ENCODE measurements around the gene PRRG2. TPM values are rescaled to one million over a fixed set of nuclear protein-coding genes. Genes with fewer than 3 reads are reported as not detected.

The PRRG2 gene
- total RNA-seq, 1 experiment from 2014 or later = 3.3 TPM

DNA sequence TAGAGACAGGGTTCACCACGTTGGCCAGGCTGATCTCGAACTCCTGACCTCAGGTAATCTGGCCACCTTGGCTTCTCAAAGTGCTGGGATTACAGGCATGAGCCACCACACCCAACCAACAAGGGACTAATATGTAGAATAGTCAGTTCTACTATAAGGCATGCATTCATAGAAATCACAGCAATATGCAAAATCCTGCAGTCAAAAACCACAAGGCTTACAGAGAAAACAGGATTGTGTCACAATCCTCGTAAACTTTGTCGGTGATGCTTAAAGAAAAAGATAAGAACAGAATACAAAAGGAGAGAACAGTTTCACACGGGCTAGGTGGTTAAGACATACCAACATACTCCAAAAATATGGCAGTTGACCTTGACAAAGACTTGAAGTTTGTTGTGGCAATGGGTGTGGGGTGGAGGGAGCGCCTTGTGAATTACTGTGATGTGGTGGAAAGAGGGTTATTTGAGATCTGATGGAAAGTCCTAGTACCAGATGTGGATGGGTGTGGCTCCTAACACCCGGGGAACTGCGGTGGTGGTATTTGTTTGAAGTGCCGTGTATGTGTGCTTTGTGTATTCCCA lies 13.2 kb upstream of the PRRG2 start:
- Histone ChIP-seq H4K91ac (ENCODE audit: insufficient read length, low read depth, low read length) (no peak overlapping the region), H2BK15ac (ENCODE audit: low read depth, low read length) (no peak overlapping the region), H3K9ac (ENCODE audit: extremely low read depth, insufficient read length, low read length) (no peak overlapping the region), H3K79me1 (ENCODE audit: insufficient read depth, low read depth, low read length, poor library complexity, severe bottlenecking) (no peaks in the 10 kb centered on the region), H3K4me2 (ENCODE audit: insufficient read depth, insufficient read length, low read length) (no peak overlapping the region), H3K14ac (ENCODE audit: insufficient read depth, low read length) (no peak overlapping the region), H3K79me2 (ENCODE audit: insufficient read depth, low read length) (peaks cover 4% of the 10 kb centered on the region; the same call in 1 of the 2 replicates), H3K4me1 (ENCODE audit: insufficient read depth, low read length) (no peaks in the 10 kb centered on the region), H2AK5ac (ENCODE audit: insufficient read length, low read length) (no peak overlapping the region), H3K23ac (ENCODE audit: insufficient read length, low read depth, low read length) (no peak overlapping the region), H2BK120ac (ENCODE audit: low read depth, low read length, poor library complexity, severe bottlenecking) (no peak overlapping the region), H3K9me3 (ENCODE audit: control insufficient read depth, low read depth, low read length) (no peaks in the 10 kb centered on the region), H2BK20ac (ENCODE audit: low read depth, low read length, poor library complexity, severe bottlenecking) (no peak overlapping the region), H3K56ac (ENCODE audit: insufficient read length, low read depth, low read length) (no peak overlapping the region), H3T11ph (ENCODE audit: low read length) (no peak overlapping the region), H2BK5ac (ENCODE audit: insufficient read length, low read length) (no peak overlapping the region), H4K8ac (replicated peaks; ENCODE audit: insufficient read length, low read depth, low read length) (no peak overlapping the region), H3K23me2 (ENCODE audit: insufficient read length, low read depth, low read length, poor library complexity, severe bottlenecking) (no peaks in the 10 kb centered on the region), H4K5ac (ENCODE audit: insufficient read length, low read depth, low read length) (no peak overlapping the region), H3K27me3 (ENCODE audit: insufficient read depth, low read length) (no peaks in the 10 kb centered on the region), H3K4ac (ENCODE audit: low read depth, low read length) (no peak overlapping the region), H4K20me1 (ENCODE audit: control insufficient read depth, insufficient read depth, insufficient read length) (no peaks in the 10 kb centered on the region), H2BK12ac (ENCODE audit: insufficient read length, low read depth, low read length) (no peak overlapping the region), H3K18ac (ENCODE audit: insufficient read length, low read depth, low read length) (no peak overlapping the region), H3K27ac (ENCODE audit: insufficient read length, low read depth, low read length) (no peak overlapping the region), H2AFZ (ENCODE audit: low read length) (no peak overlapping the region)
- Mint-ChIP-seq H3K27me3 (ENCODE audit: low read depth) (no peaks in the 10 kb centered on the region), H3K36me3 (ENCODE audit: insufficient read depth in 1 of 3, low read depth in 3 of 3) (peaks cover 0 to 4% (median 0%) of the 10 kb centered on the region in 3 experiments; a peak in 3 of 7 replicates), H3K4me1 (peaks cover 11 to 15% of the 10 kb centered on the region in 2 experiments), H3K9me3 (no peaks in the 10 kb centered on the region), H3K4me3 (no peak overlapping the region), H3K27ac (no peak overlapping the region)
- no CpG with 5 or more reads among the region's 9 CpGs for WGBS (ENCODE audit: extremely low coverage, insufficient read length, low lambda C conversion rate)
- TF ChIP-seq, protein P1, sequence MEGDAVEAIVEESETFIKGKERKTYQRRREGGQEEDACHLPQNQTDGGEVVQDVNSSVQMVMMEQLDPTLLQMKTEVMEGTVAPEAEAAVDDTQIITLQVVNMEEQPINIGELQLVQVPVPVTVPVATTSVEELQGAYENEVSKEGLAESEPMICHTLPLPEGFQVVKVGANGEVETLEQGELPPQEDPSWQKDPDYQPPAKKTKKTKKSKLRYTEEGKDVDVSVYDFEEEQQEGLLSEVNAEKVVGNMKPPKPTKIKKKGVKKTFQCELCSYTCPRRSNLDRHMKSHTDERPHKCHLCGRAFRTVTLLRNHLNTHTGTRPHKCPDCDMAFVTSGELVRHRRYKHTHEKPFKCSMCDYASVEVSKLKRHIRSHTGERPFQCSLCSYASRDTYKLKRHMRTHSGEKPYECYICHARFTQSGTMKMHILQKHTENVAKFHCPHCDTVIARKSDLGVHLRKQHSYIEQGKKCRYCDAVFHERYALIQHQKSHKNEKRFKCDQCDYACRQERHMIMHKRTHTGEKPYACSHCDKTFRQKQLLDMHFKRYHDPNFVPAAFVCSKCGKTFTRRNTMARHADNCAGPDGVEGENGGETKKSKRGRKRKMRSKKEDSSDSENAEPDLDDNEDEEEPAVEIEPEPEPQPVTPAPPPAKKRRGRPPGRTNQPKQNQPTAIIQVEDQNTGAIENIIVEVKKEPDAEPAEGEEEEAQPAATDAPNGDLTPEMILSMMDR (conservative IDR thresholded peaks at IDR 0.05) = no peak
- DNase-seq = no peak

Data from H9 (cell line).